HCT116 (cell line): ENCODE data around the gene CYP3A5. TPM values are rescaled to one million over a fixed set of nuclear protein-coding genes. Genes with fewer than 3 reads are reported as not detected.
"Not testable (repeated sequence)": the region's sequence is repeated elsewhere in the genome, so short reads cannot be mapped to it uniquely, and the experiment has no call there.

Experiments
- ATAC-seq: fragments of 200-7000 bp; cut with Tn5 transposase; 2 replicates; pipeline ENCODE4 v1.9.1; 2020; ENCODE audit warnings: mild to moderate bottlenecking, moderate library complexity
- BruUV-seq: library from RNA; stranded (reverse); fragments of 400-500 nt; replicated peaks from 2 replicates; lab custom pipeline; 2021; lab: Mats Ljungman, UMichigan
- CTCF ChIA-PET: fragments of 300-600 bp; sonication (Branson Sonifier 250); formaldehyde crosslinking; loops from one replicate; lab custom pipeline; 2021; ENCODE audit warnings: antibody characterized with exemption; lab: Charles Lee
- POLR2A ChIA-PET: fragments of 300-600, 350-600 bp; sonication (Branson Sonifier 250); formaldehyde crosslinking; loops from one replicate; lab custom pipeline; 2021; ENCODE audit warnings: antibody characterized with exemption; lab: Charles Lee
- RAD21 ChIA-PET, 2 experiments: fragments of 300-600 bp; sonication (Branson Sonifier 250); formaldehyde crosslinking; loops; one replicate each; lab custom pipeline; 2023; ENCODE audit warnings: low total read pairs in 2 of 2; ENCODE audit not compliant: uncharacterized antibody in 2 of 2, unreplicated experiment in 2 of 2, low non-redundant PET in 1 of 2; lab: Charles Lee
- DNase-seq: peaks from one replicate; pipeline ENCODE4 v3.0.0-alpha.2; 2010; ENCODE audit warnings: low read depth, low spot score
- H2AFZ ChIP-seq: fragments of 200-600 bp; shearing (Covaris generic), sonication (generic); 2 replicates; pipeline ENCODE4 v1.6.1; 2017; ENCODE audit warnings: low read depth, mixed run types, mixed read lengths, antibody characterized with exemption, low read length; ENCODE audit not compliant: poor library complexity, severe bottlenecking
- H3K27ac ChIP-seq: 2 replicates; pipeline ENCODE4 v1.5.1; 2012; ENCODE audit warnings: low read depth, low read length
- H3K27me3 ChIP-seq: fragments of 200-600 bp; sonication (generic); 2 replicates; pipeline ENCODE4 v1.6.1; 2016; ENCODE audit warnings: mixed run types, low read length, mixed read lengths; ENCODE audit not compliant: insufficient read depth
- H3K36me3 ChIP-seq, 2 experiments: fragments of 200-500 bp in 1 of 2; fragments of 200-600 bp in 1 of 2; sonication (Bioruptor generic) in 1 of 2; sonication (generic) in 1 of 2; 2 replicates each; pipeline versions ENCODE4 v1.5.1 to v1.6.1; 2014 to 2016; ENCODE audit warnings: low read length in 2 of 2, inconsistent platforms in 1 of 2, mixed read lengths in 1 of 2, mixed run types in 1 of 2; ENCODE audit not compliant: insufficient read depth in 2 of 2, control insufficient read depth in 1 of 2
- H3K4me1 ChIP-seq, 2 experiments: fragments of 200-600 bp in 1 of 2; sonication (generic) in 1 of 2; 2 replicates each; pipeline versions ENCODE4 v1.5.1 to v1.6.1; 2012 to 2017; ENCODE audit warnings: low read length in 2 of 2, inconsistent platforms in 1 of 2, mild to moderate bottlenecking in 1 of 2, mixed read lengths in 1 of 2, mixed run types in 1 of 2, moderate library complexity in 1 of 2; ENCODE audit not compliant: insufficient read depth in 2 of 2, control insufficient read depth in 1 of 2
- H3K4me2 ChIP-seq: fragments of 200-600 bp; sonication (generic); 2 replicates; pipeline ENCODE4 v1.6.1; 2017; ENCODE audit warnings: mixed run types, low read length, mixed read lengths
- H3K4me3 ChIP-seq, 2 experiments: fragments of 200-600 bp in 1 of 2; sonication (generic) in 1 of 2; replicated peaks in 1 of 2; 2 replicates each; pipeline ENCODE4 v1.5.1; 2011 to 2016; ENCODE audit warnings: low read length in 2 of 2, control low read depth in 1 of 2, low read depth in 1 of 2, mild to moderate bottlenecking in 1 of 2, mixed read lengths in 1 of 2, mixed run types in 1 of 2
- H3K79me2 ChIP-seq: fragments of 200-600 bp; sonication (generic); 2 replicates; pipeline ENCODE4 v1.6.1; 2017; ENCODE audit warnings: mild to moderate bottlenecking, mixed run types, low read length, moderate library complexity, mixed read lengths; ENCODE audit not compliant: insufficient read depth
- H3K9ac ChIP-seq: fragments of 200-600 bp; sonication (generic); 2 replicates; pipeline ENCODE4 v1.6.1; 2016; ENCODE audit warnings: low read length, mixed read lengths
- H3K9me2 ChIP-seq: fragments of 200-600 bp; sonication (generic), shearing (Covaris generic); 2 replicates; pipeline ENCODE4 v1.6.1; 2017; ENCODE audit warnings: mixed run types, mild to moderate bottlenecking, moderate library complexity; ENCODE audit not compliant: insufficient read depth
- H3K9me3 ChIP-seq, 2 experiments: fragments of 200-500 bp in 1 of 2; fragments of 200-600 bp in 1 of 2; sonication (Bioruptor generic) in 1 of 2; sonication (generic) in 1 of 2; 2 replicates each; pipeline ENCODE4 v1.6.1; 2014 to 2017; ENCODE audit warnings: low read length in 2 of 2, mixed read lengths in 2 of 2, inconsistent platforms in 1 of 2, low read depth in 1 of 2, mild to moderate bottlenecking in 1 of 2, mixed run types in 1 of 2, moderate library complexity in 1 of 2; ENCODE audit not compliant: control insufficient read depth in 1 of 2, insufficient read depth in 1 of 2
- H4K20me1 ChIP-seq: fragments of 200-600 bp; sonication (generic), shearing (Covaris generic); 2 replicates; pipeline ENCODE4 v1.6.1; 2017; ENCODE audit warnings: mixed run types, mild to moderate bottlenecking, moderate library complexity; ENCODE audit not compliant: insufficient read depth
- CTCF ChIP-seq, 3 experiments: fragments of 200-600 bp in 1 of 3; sonication (generic) in 1 of 3; IDR thresholded peaks in 2 of 3; conservative IDR thresholded peaks in 1 of 3; 2 replicates each; pipeline ENCODE4 v1.5.1; 2012 to 2017; ENCODE audit warnings: low read depth in 2 of 3, low read length in 2 of 3, antibody characterized with exemption in 1 of 3, borderline replicate concordance in 1 of 3, control low read depth in 1 of 3, mild to moderate bottlenecking in 1 of 3, mixed read lengths in 1 of 3, mixed run types in 1 of 3, moderate library complexity in 1 of 3; ENCODE audit not compliant: insufficient read depth in 1 of 3
- ELF1 ChIP-seq: IDR thresholded peaks from 2 replicates; pipeline ENCODE4 v1.6.1; 2012; ENCODE audit warnings: low read depth, borderline replicate concordance
- EZH2 ChIP-seq: fragments of 200-600 bp; sonication (generic); IDR thresholded peaks from 2 replicates; pipeline ENCODE4 v1.6.1; 2017; ENCODE audit warnings: antibody characterized with exemption, mixed run types
- EZH2phosphoT487 ChIP-seq: fragments of 200-600 bp; IDR thresholded peaks from 2 replicates; pipeline ENCODE4 v1.6.1; 2018; ENCODE audit warnings: antibody characterized with exemption, borderline replicate concordance
- FOSL1 ChIP-seq: IDR thresholded peaks from 2 replicates; pipeline ENCODE4 v1.6.1; 2012; ENCODE audit warnings: low read depth
- POLR2A ChIP-seq: IDR thresholded peaks from 2 replicates; pipeline ENCODE4 v1.7.0; 2011; ENCODE audit warnings: borderline replicate concordance; ENCODE audit not compliant: insufficient read depth, insufficient read length; ENCODE audit errors: extremely low read depth
- POLR2AphosphoS5 ChIP-seq: IDR thresholded peaks from 2 replicates; pipeline ENCODE4 v1.6.1; 2011; ENCODE audit warnings: mild to moderate bottlenecking, low read depth, low read length, moderate library complexity
- SP1 ChIP-seq: IDR thresholded peaks from 2 replicates; pipeline ENCODE4 v1.6.1; 2012; ENCODE audit warnings: low read depth
- SRF ChIP-seq: IDR thresholded peaks from 2 replicates; pipeline ENCODE4 v1.6.1; 2012; ENCODE audit warnings: low read depth
- YY1 ChIP-seq: IDR thresholded peaks from 2 replicates; pipeline ENCODE4 v1.6.1; 2011; ENCODE audit warnings: low read length, low read depth, moderate library complexity, mild to moderate bottlenecking; ENCODE audit not compliant: insufficient replicate concordance; ENCODE audit errors: extremely low read depth
- ZNF274 ChIP-seq: fragments of 200-500 bp; sonication (Bioruptor generic); IDR thresholded peaks from 2 replicates; pipeline ENCODE4 v1.6.1; 2014; ENCODE audit warnings: mild to moderate bottlenecking, low read depth, low read length, inconsistent platforms
- intact Hi-C: fragments of 100-400 bp; cut with micrococcal nuclease; formaldehyde crosslinking; loops from 2 replicates; pipeline ENCODE4 v1.10.0; 2022
- total RNA-seq: library from RNA; stranded (reverse); gene quantifications from one replicate; pipeline ENCODE4 v1.2.1, GENCODE V29; 2021; ENCODE audit not compliant: unreplicated experiment

The CYP3A5 gene
- total RNA-seq, 1 experiment from 2014 or later = 1.5 TPM

- TF ChIP-seq EZH2phosphoT487 (no peak), SP1 (no peak), SRF (no peak), ZNF274 (no peak), POLR2AphosphoS5 (no peak), ELF1 (no peak), EZH2 (no peak), FOSL1 (no peak)
Measured at GRCh38 chr7:99728615-99729014, 48.8 kb upstream of the CYP3A5 start (continued).

GRCh38 chr7:99723201-99723600 is 43.4 kb upstream of the CYP3A5 start:
- H3K36me3 ChIP-seq, H3K27me3 ChIP-seq, H3K9ac ChIP-seq, RAD21 ChIA-PET, POLR2A ChIA-PET, intact Hi-C loops, H2AFZ ChIP-seq, H3K4me1 ChIP-seq, H3K9me2 ChIP-seq, H3K27ac ChIP-seq, H3K4me3 ChIP-seq, H3K9me3 ChIP-seq, DNase-seq, H4K20me1 ChIP-seq, BruUV-seq, H3K79me2 ChIP-seq, H3K4me2 ChIP-seq, CTCF ChIA-PET, ATAC-seq: not testable (repeated sequence)

- H2AFZ ChIP-seq = no peak overlapping the region
- RAD21 ChIA-PET = no interaction called here
- H3K9me2 ChIP-seq = no peaks in the 10 kb centered on the region
- ATAC-seq = no peak
- H3K4me2 ChIP-seq = no peak overlapping the region
- no peak overlapping the region for H3K9ac ChIP-seq
- CTCF ChIA-PET = no interaction called here
- intact Hi-C loops = no loop called here
- no peak overlapping the region for H3K4me3 ChIP-seq
- no TSS peak for BruUV-seq
- H3K79me2 ChIP-seq = no peaks in the 10 kb centered on the region
- POLR2A ChIA-PET = no interaction called here
- no peak for DNase-seq
- H4K20me1 ChIP-seq = no peaks in the 10 kb centered on the region
- TF ChIP-seq YY1 = no peak
- TF ChIP-seq POLR2AphosphoS5 = no peak
- no peak for TF ChIP-seq SRF
- TF ChIP-seq ELF1 = no peak
- TF ChIP-seq CTCF (IDR thresholded peaks at IDR 0.05 in 2 of 3, conservative IDR thresholded peaks at IDR 0.05 in 1 of 3; ENCODE audit: borderline replicate concordance in 1 of 3, insufficient read depth in 1 of 3, low read depth in 2 of 3, low read length in 2 of 3) = no peak
- no peak for TF ChIP-seq POLR2A
- no peaks in the 10 kb centered on the region for H3K9me3 ChIP-seq
- no peaks in the 10 kb centered on the region for H3K36me3 ChIP-seq
- no peaks in the 10 kb centered on the region for H3K27me3 ChIP-seq
- H3K27ac ChIP-seq = no peak overlapping the region
- no peaks in the 10 kb centered on the region for H3K4me1 ChIP-seq
Measured at GRCh38 chr7:99720800-99721595, 41.2 kb upstream of the CYP3A5 start.
